NCI-H1694 treated with DMSO at 0.1 percent for 48 hours (cell line): ENCODE measurements around the gene IP6K3.
A peak's percentile ranks its signal among the peaks of the same experiment; 100 is the strongest.

ENCODE experiments used
- DNase-seq: peaks from one replicate; lab custom pipeline; 2025; lab: John Stamatoyannopoulos, UW

Gene IP6K3

DNA sequence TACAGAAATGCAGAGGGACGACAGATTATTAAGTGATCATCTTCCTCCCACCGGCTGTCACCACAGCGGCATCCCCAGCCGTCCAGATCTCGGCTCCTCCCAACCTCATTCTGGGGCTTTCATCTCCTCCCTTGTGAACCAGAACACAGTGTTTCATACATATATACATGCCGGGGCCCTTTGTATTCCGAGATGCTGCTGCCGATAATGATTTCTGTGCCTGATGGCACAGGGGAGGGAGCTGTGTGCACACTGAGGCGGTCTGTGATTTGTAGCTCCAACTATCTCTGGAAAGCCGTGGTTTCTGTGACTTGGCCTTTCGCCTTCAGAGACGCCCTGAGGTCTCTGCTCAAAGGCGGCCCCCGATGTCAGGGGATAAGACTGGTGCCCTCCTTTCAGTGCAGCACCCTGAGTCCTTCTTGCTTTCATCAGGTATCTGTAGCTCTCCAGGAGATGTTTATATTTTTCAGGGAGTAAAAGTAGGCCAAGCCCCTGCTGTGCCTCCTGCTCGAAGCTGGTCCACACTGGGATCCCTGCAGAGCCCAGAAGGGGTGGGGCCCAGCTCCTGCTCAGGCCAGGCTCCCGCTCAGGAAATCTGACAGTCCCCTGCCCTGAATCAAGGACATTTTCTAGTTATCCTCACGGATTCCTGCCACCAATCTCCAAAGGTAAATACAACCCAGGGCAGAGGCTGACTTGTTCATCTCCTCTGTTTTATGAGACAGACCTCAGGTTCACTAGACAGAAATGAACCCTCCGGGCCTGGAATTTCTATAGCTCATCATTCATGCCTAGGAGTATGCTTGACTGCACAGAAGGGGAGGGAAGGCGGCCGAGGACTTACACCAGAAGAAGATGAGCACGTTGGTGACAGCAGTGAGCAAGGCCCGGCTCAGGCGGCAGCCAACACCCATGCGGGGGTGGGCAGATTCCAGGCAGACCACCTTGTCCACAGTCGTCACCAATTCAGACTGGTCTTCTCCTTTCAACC, 31.0 kb upstream of the IP6K3 start:
- no peak for DNase-seq

DNA sequence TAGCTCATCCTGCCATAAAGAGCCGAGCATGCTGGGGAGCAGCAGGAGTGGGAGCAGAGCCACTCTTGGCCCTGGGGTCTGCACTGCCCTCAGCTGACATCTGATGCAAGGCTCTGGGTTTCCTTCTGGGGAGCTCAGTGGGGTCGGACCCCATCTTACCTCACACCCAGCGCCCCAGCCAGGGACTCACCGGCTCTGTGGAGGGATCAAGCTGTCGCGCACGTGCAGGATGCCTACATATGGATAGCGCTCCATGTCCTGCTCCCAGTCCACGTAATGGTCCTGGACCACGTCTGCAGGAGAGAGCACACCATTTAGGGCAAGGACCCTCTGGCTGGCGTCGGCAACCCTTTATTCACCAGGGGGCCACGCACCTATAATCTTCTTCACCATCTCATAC, 30.1 kb upstream of the IP6K3 start:
- DNase-seq: no peak

DNA sequence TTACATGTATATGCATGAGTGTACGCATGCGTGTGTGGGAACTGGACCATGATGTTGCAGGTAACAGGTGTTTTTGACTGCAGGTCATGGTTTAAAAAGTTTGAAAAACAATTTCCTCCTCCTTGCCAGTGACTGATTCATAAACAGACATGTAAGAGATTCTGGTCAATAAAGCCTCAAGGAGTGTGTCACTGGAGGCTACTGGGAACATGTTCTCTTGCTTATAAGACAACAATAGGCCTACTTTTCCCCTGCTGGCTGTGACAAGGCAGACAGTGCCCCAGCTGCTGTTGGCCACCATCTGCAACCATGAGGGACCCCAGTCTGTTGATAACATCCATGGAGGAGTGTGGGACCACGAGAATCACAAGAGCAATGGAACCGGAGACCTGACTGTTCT, 29.5 kb upstream of the IP6K3 start:
- no peak for DNase-seq

DNA sequence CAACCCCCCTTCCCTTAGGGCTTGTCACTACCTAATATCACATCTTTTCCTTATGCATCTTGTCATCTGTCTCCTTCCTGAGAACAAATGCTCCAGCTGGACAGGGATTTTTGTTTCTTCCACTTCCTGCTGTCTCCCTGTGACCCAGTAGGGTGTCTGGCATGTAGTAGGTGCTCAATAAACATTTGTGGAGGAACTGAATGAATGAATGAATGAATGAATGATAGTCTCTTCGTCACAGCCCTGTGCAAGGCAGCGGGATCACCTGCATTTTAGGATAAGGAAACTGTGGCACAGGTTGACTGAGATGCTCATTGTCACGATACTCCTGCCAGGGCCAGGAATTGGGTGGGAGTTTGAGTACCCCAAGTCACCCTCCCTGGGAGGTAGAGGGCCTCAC, 28.1 kb upstream of the IP6K3 start:
- DNase-seq: no peak

DNA sequence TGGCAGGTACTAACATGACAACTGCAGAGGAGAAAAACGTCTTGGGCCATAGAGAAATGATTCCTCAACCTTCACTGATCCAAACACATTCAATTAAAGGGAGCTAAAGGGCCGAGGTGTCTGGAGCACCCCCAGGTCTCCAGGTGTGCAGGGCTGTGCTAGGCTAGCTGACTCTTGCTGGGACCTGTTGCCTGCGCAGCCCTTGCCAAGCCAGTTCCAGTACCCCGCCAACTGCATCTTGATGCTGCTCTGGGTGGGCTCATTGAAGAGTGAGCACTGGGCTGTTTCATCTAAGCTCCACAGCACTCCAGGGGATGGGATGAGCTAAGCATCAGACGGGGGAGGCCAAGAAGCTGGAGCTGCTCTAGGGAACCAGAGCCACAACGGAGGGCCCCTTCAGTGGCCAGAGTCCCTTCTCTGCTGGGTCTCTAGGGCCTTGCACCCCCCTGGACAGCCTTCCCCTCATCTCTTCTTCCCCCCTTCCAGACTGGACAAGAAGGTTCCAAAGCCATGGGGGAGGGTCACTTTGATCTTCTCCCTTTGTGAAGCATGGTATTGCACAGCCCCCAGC, 26.3 kb upstream of the IP6K3 start:
- no peak for DNase-seq

DNA sequence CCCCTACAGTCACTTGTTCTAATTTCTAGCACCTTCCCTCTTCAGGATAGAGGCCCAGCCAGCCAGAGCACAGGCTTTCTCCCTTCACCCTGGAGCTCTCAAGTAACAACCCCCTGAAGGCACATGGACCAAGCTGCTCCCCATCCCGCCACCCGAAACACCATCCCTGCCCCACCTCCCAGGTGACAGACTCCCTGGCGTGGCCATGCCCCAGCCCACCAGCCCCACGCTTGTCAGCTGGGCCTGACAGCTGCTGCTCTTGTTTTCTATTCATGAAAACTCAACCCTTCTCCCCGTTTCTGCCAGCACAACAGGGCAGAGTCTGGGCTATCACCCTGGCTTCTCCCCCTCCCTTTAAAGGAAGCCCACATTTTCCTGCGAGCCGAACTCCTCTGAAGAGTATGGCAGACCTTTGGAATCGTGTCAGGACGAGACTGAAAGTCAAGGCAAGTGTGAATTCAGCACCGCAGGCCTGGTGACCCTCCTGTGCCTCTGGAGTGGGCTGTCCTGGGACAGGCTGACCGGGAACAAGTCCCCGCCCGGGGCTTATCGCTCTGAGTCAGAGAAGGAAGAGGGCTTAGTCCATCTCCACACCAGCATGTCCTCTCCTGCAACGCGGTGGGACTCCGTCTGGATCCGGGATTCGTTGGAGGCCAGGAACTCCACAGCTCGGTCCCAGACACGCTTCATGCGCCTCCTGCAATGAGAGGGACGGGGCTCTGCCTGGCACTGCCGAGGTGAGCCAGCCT, 25.6 kb upstream of the IP6K3 start:
- peak; percentile 18 for DNase-seq

DNA sequence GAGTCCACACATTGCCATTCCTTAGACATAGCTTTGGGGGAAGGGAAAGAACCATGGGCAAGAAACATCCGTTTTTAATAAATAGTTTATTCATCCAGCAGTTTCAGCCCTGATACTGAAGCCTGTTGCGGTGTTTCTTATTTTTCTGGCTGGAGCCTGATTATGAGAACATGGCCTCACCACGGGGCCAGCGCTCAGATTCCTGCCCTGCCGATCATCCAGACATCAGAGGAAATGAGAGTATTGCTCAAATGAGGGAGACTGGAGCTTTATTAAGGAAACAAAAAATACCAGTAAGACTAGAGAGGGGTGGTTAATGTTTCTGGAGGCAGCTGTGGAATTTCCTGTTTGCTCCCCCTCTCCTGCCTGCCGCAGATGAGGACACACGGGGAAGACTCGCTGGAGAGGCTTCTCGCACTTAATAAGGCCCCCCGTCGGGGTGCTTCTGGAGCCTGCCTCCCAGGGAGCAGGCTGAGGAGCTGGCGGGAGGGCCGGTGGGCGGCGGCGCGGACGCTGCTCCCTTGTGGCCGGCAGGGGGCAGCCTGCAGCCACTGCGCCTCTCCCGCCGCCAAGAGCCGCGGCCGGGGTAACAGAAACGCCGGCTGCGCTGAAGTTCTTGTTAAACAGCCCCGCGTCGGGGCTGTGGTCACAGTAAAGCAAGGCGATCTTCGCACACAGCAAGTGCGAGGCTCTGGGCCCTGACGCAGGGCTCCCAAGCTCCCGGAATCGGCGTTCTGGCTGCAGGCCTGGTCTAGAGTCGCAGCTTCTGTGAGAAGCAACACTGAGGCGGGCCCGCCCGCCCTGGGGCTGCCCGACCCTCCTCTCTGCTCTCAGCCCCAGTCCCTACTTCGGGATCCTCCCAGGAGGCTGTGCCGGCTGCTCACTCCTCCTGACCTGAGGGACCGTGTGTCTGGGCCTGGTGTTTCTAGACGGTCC, 24.7 kb upstream of the IP6K3 start:
- DNase-seq: peak; percentile 63

DNA sequence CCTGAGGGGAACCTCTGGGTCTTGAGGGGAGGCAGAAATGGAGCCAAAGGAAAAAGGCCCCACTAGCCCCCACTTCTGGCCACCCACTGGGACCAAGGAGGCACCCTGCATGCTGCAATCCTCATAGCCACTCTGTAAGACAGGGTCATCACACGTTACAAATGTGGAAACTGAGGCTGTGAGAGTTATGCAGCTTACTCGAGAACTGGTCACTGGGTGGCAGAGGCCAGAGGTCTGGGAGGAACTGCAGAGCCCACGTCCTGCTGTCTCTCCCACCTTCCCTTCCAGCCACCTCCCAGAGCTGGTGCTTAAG, 24.1 kb upstream of the IP6K3 start:
- DNase-seq: no peak

DNA sequence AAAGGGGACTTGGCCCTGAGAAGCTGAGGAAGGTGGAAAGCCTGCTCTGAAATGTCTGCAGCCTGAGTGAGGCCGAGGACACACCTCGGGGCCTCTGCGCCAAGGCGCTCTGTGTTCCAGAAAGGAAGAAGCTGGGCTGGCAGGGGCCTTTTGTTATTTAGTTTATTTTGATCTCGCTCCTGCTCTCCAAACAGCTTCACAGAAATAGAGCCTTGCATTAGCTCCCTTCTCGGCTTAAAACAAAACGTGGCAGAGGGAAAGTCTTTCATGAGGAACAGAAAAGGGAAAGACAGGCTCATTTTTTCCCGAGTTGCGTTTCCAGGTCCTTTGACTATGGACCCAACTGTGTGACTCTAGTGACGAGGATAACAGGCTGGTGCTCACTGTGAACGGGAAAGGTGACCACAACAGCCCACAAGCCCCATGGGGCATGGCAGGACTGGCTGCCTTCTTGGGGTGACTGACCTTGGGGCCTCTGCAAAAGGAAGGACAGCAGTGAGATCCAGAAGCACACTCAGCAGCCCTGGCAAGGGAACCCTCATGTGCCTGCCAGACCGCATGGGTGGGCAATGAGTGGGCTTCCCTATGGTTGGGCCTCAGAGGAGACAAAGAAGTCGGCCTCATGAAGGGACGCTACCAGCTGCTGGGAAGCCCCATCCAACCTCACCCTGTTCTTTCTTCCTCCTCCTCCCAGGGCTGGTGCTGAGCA, 23.6 kb upstream of the IP6K3 start:
- DNase-seq: no peak

DNA sequence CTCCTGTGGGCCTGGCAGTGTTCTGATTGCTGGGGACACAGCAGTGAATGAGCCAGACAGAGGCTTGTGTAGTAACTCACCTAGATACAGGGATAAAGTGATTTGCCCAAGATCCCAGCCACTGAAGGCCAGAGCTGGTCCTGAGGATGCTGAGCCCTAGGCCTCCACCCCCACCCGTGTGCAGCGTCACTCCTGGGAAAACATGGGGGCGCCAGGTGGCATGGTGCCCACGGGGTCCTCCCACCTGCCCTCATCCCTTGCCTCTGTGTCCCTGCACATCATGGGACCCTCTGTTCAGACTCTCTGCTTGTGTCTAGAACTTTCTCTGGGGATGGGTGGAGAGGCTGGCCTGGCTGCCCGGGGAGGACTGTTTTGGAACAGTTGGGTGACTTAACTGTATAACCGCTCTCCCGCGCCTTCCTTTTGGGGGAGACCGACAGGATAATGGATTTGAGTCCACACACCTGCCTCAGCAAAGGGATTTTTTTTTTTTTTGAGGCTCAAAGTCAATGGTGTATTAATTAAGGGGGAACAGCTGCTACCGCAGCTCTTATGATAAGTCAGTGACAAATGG, 22.6 kb upstream of the IP6K3 start:
- no peak for DNase-seq

DNA sequence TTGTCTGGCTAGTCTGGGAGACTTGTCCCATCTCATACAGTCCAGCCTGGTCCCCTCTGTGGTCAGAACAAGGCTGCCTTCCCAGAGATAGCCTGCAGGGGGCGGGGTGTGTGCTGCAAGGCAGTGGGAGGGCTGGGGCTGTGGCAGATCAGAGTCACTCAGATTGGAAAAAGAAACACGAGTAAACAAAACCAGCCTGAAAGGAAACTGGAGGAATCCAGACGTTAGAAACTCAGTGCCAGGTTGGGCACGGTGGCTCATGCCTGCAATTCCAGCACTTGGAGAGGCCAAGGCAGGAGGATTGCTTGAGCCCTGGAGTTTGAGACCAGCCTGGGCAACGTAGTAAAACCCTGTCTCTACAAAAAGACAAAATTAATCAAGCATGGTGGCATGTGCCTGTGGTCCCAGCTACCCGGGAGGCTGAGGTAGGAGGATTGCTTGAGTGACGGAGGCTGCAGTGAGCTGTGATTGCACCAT, 22.0 kb upstream of the IP6K3 start:
- peak; percentile 43 for DNase-seq

DNA sequence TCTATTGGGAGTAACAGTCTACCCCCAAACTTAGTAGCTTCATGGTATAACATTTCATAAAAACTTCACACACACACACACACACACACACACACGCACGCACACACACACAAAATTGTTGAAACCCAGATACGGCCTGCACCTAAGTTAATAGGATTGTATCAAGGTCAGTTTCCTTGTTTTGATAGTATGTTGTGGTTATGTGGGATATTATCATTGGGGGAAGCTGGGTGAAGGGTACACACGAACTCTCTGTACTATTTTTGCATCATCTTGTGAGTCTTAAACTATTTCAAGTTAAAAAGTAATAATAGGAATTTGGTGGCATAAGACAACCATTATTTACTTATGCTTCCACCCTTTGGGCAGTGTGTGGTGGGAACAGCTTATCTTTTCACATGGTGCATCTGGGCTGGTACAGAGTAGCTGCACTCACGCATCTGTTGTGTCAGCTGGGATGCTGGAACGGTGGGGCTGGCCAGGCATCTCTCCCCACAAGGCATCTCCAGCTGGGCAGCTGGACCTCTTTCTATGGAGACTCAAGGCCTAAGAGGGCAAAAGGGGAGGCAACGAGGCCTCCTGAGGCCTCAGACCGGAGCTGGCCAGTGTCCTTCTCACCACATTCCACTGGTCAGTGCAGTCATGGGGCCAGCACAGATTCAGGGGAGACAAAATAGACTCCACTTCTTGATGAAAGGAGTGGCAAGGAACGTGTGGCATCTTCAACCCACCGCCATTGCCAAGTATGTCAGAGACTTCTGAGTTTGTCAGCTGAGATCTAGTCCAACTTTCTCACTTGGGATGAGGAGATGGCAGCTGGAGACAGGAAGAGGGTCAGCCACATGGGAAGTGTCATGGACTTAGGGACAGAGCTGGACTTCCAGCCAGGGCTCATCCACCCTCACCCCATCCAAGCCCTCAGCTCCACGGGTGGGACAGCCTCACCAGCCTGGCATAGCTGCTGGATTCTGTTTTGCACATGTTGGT, 20.5 kb upstream of the IP6K3 start:
- no peak for DNase-seq

DNA sequence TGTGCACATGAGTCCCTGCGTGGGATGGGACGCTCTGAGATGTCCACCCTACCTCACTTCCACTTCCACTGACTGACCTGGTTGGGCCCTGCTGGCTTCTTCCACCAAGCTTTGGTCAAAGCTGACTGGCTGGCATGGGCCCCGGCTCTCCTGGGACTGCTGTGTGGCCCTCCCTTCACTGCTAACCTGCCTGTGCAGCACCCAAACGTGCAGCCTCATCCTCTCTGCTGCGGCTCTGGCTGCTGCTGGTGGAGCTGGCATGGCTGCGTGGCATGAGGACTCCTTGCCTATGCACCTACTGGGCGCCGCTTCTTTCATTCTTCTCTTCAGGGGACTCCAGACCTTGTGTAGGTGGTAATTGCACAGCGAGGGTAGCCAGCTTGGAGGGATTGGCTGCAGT, 18.7 kb upstream of the IP6K3 start:
- DNase-seq: no peak

DNA sequence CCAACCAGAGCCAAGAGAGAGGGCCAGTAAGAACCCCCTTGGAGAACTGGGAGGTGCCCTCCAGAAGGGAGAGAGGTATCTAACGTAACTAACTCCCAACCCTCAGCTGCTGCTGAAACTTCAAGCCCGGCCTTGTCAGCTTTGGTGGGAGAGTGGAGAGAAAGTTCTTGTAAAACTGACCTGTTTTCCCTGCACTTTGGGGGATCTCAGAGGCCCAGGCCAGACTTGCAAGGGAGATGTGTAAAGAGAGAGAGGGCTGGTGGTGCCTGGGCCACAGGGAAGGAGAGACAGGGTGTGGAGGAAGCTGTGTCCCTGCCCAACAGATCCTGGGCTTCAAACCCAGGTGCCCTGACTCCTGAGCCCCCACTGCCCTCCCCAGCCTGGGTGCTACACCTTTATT, 17.3 kb upstream of the IP6K3 start:
- DNase-seq: no peak

DNA sequence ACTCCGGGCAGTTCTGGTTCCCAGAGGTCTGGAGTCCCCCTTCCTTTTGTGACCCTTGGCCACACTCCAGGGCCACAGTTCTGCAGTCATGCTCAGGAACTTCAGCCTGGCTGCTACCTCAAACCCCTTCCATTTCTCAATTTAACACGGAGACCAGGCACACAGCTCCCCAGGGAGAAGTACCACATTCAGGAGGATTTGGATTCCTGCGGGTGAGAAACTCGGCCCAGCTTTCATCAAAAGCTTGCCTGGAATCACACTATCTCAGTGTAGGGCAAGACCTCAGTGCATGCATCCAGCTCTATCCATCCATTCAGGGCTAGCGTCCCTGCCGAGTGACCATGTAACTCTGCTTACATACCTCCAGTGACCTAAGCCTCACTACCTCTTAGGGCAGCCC, 16.8 kb upstream of the IP6K3 start:
- no peak for DNase-seq

DNA sequence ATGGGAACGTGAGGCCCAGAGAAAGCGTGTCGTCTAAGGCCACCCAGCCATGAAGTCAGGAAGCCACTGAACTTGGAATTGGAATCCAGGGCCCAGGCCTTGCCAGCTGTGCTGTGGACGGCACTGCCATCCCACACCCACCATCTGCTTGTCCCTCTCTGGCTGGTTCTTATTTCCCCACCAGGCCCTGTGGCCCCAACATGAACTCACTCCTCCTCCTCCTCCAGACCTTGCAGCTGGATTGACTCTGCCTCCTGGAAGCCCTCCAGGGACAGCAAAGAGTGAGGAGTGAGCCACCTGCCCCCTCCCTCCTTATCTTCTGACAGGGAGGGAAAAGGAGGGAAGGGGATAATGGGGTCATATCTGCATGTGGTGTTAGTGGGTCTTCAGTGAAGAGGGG, 16.0 kb upstream of the IP6K3 start:
- no peak for DNase-seq

DNA sequence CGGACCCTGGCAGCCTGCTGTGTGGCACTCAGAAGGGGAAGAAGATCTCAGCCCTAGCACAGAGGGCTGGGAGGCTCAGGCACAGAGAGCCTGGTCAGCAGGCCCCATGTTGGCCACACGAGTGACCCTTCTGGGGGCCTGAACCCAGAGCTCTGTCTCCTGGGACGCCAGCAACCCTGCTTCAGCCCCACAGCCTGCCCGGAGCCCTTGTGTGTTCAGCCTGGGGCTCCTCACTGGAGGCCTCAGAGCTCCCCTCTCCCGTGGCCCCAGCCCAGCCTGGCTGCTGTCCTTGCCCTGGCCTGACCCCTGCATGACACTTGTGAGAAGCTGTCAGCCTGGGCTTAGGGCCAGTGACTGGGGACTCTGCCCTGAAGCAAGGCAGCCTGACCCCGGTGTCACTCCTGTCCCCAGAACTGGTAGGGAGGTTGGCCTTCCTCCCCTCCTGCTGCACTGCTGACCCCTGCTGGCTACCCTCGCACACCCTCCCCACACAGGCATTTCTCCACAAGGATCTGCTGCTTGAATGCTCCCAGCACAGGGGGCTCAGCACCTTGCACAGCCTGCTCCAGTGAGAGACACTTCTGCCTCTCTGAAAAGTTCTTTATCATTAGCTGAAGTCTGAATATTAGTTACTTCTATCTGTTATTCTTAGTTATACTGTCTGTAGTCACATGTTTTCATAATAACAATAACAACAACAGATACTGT, 15.4 kb upstream of the IP6K3 start:
- peak; percentile 55 for DNase-seq

DNA sequence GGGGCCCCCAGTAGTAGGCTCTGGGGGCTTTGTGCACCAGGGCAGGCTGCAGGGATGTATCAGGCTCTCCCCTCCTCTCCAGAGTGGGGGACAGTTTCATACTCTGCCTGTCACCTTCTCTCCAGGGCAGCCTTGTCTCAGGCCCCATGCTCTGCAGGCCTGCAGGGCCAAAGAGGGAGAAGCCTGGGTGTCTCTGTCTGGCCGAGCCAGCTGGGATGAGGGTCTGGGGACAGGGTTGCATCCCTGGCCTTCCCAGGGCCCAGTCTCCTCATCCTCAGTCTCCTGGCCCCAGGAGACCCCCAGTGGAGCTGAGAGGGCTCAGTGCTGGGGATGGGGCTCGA, 14.8 kb upstream of the IP6K3 start:
- no peak for DNase-seq
